ENCODE measurements around the gene NXT2.

Gene NXT2

DNA sequence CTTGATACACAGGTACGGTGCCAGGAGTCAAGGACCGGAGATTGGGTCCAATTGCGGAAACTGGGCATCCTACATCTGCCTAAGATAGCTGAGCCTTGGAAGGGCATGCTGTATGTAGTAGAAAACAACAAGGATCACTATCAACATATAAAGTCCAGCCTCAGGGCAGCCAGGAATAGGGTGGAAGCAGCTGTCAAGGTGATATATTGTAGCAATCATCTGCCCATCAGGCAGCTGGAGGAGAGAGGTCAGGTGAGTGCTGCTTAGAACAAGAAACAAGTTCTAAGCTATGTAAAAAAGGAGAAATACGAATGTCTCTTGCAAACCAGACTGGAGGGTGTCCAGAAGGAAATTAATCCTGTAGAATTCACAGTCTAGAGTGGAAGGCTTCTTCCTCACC is 53.5 kb downstream of the NXT2 start (continued):
- TF ChIP-seq TSHZ2 (CRISPR knock-in tag; IDR thresholded peaks at IDR 0.05), result no peak

Measured in SK-N-SH treated with all-trans-retinoic acid at 6 μM for 48 hours (cell line).